Kidney glomerular epithelial cell (primary cell): ENCODE results near the gene DIS3L2.
"Not testable (repeated sequence)": the region's sequence is repeated elsewhere in the genome, so short reads cannot be mapped to it uniquely, and the experiment has no call there.

Source experiments
- DNase-seq: peaks from one replicate; lab custom pipeline; 2025; lab: John Stamatoyannopoulos, UW

Gene DIS3L2

DNA sequence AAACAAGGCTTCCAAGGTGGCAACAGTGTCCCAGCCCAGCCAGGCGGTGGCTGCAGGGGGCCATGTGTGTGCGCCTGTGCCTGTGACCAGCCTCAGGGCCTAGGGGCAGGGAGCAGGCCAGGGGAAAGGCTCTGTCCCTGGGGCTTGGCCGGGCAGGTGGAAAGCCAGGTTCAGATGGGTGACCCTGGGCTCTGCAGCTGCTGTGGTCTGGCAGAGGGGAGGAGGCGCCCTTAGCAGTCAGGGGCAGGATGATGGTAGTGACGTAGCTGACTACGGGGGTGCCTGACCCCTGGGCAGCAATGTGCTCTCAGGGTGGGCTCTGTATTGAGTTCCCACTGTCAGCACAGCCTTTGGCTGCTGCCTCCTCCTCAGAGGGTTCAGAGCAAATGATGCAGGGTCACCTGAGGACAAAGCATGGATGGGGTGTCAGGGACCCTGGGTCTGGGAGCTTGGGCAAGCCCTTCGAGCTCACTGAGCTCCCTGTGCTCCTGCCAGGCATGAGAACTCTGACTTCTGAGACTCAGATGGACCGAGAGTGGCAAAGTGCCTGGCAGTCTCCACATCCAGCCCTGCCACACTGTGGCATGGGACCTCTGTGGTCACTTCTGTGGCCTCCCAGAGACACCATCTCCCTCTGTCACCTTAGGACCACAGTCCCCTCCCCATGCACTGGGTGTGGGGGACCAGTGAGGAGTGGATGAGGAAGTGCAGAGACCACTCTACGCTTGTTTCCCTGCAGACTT, 360.5 kb downstream of the DIS3L2 start:
- no peak for DNase-seq

DNA sequence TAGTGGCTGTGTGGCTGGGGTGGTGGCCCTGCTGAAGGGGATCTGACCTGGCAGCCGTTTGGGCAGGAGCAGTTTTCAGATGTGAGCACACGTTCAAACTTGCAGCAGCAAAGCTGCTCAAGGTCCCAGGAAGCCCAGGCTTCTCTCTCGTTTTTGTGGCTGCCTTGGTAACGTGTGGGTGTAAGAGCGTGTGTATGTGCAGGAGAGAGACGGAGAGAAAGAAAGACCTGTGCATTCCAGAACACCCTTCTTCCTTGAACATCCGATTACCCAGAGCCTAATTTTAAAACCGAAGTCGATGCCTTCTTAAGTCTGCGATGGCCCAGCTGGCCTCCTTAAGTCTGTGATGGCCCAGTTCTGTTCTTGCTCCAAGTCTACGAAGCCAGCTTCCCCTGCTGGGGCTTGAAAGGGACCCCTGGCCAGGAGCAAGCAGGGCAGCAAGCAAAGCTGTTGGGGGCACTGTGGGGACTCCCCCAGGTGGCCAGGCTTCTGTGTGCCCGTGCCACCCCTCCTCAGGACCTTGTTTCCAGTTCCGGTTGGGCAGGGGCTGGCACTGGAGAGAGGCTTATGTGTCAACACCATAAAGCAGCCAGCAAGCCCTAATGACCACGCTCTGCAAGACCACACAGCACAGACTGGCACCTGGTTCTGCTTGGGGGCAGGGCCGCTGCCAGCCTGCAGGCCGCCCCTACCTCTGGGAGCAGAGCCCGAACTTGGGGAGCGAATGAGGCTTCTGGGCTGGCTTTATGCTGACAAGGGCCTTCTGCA, 361.2 kb downstream of the DIS3L2 start:
- no peak for DNase-seq

GRCh38 chr2:232323328-232323650, 361.8 kb downstream of the DIS3L2 start:
- no peak for DNase-seq

GRCh38 chr2:232323967-232324366, 362.5 kb downstream of the DIS3L2 start:
- not testable (repeated sequence) for DNase-seq

GRCh38 chr2:232324778-232325177, 363.3 kb downstream of the DIS3L2 start:
- no peak for DNase-seq

DNA sequence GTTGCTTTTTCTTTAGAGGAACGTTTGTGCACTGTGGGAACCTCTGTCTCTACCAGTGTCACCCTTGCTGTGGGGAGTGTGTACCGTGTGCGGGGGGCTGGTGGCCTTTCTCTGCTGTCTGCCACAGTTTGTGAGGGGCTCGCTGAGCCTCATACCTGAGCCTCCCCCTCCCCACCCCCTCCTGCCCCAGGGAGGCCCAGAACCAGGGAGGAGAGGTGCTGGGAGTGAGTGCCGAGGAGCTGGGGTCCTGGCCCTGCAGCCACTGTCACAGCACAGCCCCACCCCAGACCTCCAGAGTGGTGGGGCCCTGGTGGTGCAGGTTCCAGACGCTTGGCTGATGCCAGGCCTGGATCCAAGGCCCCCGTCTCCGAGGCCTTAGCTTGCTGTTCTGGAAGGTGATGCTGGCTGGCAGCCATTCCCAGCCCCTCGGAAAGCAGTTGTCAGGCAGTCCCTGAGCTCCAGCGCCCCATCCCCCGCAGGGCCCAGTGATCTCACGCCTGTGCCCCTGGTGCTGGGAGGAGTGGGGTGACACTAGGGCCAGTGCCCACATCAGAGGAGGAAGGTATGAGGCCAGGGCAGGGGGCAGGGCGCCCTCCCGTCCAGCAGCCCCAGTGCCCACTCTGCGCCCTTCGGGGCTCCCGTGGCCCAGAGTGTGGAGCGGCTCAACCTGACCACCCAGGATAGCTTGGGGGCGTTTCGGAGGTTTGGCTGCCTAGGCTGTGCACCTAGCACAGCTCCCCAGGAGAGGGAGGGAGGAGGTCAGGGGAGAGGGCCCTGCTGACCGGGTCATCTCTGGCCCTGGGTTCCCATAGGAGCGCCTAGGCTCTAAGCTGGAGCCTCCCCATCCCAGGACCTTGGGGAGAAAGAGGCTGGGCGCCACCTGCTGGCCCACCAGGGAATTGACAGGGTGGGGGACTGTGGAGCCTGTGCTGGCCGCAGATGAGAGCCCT, 364.1 kb downstream of the DIS3L2 start:
- no peak for DNase-seq

GRCh38 chr2:232326274-232327104, 365.0 kb downstream of the DIS3L2 start:
- not testable (repeated sequence) for DNase-seq

DNA sequence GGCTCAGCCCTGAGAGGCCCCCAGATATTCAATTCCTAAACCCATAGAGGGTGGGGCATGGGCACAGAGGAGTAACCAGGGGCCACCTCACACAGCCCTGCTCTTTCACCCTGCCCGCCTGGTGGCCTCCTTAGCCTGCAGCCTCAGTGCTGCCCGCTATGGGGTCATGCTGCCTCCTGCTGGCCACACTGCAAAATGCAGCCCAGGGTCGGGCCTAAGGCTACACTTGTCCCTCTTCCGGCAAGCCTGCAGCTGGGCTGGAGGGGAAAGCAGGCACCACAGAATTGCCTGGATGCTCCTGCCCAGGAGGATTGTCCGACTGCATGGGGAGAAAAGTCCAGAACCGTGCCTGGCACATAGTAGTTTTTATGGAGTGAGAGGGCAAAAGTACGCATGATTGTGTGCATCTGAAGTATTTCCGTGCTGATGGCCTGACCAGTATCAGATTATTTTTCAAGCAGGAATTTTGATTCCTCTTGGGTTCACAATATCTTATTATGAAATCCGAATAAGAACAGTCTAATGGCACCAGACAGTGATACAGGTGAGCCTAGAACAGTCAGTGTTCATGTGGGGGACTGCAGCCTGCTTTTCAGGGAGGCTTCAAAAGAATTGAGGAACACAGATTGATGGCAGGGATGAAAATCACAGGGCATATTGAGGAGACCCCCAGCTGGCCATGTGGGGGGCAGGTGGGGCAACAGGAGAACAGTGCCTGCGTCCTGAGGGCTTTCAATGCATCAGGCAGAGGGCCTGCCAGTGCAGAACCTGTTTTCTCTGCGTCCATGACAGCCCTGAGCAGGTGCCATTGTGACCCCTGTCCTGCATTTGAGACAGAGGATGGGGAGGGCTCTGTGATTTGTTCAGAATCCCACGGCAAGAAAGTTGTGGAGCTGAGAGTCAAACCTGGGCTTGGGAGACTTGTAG, 365.9 kb downstream of the DIS3L2 start:
- peak; percentile 18 for DNase-seq

- no peak for DNase-seq
Observed at GRCh38 chr2:232328032-232328422, 366.5 kb downstream of the DIS3L2 start.

DNA sequence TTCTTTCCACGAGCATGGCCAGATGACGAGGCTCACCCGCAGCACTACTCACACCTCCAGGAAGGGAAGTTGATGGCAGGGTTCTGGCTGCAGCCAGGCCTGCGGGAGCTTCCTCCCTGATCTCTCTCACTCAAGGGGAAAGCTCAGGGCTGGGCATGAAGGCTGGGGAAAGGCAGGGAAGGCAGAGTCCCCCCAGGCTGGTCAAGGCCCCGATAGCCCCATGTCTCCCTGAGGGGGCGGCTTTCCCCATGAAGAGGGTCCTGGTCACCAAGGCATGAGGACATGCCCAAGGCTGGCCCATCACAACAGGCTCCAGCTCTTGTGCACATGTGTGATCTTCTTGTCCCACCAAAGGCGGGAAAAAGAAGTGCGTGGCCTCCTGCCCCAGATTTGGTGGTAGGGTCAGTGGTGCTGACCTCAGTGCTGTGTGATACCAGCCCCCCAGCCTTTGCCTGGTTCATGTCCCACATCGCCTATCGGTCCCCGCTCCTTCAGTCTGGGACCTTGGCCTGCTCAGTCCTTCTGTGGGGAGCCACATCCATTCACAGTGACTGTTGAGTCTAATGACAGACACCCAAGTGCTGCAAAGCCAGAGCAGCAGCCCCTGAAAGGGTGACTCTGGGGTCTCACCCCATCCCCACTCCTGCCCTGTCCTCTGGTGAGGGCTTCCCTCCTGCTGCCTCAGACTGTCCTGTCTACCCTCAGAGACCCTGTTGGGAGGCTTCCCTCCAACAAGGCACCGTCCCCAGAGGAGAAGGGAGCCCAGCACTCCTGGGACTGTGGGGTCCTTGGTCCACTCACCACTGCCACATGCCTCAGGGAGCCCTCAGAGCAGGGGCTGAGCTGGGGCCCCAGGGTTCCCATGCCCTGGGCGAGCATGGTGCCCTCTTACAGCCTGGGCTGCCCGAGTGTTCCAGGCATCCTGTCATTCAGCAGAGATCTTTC, 367.3 kb downstream of the DIS3L2 start:
- no peak for DNase-seq

- no peak for DNase-seq
Observed at GRCh38 chr2:232329716-232330067, 368.2 kb downstream of the DIS3L2 start.

DNA sequence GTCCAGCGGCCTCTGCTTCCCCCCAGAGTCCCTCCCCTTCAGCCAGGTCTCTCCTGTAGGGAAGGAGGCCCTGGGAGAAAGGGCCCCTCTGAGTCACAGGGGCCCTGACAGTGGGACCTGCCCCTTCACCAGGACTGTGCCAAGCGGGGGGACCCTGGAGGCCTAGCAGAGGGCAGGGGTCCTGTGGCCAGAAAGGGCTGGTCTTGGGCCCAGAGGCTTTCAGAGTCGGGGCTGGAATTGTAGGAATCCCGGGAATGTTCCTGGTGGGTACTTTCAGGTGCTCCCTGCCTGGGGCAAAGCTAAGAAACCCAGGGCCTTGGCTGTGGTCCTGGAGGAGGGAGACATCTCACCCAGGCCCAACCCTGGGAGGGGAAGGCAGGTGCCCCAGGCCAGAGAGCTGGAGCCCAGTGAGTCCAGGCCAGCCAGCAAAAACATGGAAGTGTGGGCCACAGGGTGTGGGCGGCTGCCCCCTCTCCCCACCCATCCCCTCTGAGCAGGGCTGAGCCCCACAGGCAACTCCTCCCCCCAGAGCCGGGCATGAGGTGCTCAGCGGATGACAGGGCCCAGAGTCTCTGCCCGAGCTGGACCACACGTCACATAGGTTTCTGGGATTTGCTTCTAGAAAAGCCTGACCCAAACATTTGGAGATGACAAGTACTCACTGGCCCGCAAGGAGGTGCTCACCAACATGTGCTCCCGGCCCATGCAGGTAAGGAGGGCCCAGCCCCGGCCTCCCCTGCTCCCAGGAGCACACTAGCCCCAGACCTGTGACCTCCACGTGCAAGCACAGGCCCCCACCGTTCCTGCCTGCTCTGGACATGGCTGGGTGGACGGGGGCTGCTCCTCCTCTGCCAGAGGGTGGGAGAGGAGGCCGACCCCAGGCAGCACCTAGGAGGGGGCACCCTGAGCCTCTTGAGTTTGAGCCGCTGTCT, 368.8 kb downstream of the DIS3L2 start:
- no peak for DNase-seq

DNA sequence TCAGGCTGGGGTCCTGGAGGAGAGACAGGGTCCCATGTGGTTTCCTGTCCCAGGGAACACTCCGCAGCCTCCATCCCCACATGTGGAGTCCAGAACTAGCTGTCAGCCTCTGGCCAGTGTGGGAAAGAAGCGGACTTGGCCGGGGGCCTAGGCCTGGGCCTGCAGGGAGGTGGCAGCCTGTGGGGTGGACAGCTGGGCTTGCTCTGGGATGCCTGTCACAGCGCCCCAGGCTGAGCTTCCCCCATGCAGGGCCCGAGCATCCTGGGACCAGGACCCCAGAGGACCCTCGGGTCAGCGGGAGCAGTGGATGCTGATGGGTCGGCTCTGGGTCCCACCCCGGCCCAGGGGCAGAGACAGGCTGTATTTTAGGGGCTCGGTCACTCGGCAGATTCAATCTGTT, 369.5 kb downstream of the DIS3L2 start:
- not testable (repeated sequence) for DNase-seq

GRCh38 chr2:232331641-232332040, 370.1 kb downstream of the DIS3L2 start:
- DNase-seq: not testable (repeated sequence)

DNA sequence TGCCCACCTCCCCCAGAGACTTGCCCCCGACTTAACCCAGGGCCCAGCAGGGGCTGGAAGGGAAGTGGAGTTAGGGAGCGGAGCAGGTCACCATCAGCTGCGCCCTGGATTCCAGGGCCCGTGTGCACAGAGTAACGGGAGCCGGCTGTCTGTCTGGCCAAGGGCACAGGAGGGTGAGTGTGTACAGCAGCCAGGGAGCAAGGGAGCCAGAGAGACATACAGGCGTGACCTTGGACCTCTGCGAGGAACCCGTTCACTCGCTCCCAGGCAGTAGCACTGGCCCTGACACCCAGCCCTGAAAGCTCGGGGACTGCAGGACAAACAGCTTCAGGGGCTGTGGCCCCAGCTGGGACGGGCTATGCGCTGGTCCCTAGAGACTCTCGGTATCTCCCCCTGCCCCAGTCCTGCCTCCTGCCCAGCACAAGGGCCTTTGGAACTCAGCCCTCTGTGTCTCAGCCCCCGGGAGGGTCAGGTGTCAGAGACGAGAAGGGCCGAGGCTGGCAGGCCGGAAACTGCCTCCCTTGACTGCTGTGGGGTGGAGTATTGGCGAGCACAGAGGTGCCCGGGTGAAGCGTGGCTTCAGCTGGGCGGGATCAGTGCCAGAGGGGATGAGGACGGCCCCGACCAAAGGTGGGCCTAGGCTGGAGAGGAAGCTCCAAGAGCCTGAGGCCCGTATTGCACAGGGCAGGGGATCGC, 370.9 kb downstream of the DIS3L2 start:
- DNase-seq: not testable (repeated sequence)

DNA sequence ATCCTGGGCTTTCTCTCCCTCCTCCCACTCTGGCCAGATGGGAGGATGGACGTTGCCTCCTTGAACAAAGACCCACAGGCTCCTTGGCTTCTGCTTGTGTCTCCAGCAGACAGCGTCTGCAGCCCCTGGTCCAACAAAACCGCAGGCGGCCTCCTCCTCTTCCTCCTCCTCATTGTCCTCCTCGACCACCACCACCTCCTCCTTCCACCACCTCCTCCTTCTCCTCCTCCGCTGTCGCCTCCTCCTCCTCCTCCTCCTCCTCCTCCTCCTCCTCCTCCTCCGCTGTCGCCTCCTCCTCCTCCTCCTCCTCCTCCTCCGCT, 371.4 kb downstream of the DIS3L2 start:
- DNase-seq: no peak

- DNase-seq: no peak
Observed at GRCh38 chr2:232333361-232334135, 372.0 kb downstream of the DIS3L2 start.
